Endothelial cell of umbilical vein (primary cell): ENCODE results near the gene KIR2DL1. TPM values are rescaled to one million over a fixed set of nuclear protein-coding genes. Genes with fewer than 3 reads are reported as not detected.
"Not testable (repeated sequence)": the region's sequence is repeated elsewhere in the genome, so short reads cannot be mapped to it uniquely, and the experiment has no call there.

Experiments used
- BruUV-seq: library from RNA; stranded (reverse); fragments of 400-500 nt; replicated peaks from 2 replicates; lab custom pipeline; 2021; lab: Mats Ljungman, UMichigan
- CTCF ChIA-PET: fragments of 300-600, 350-600 bp; sonication (Branson Sonifier 250); formaldehyde crosslinking; loops from one replicate; lab custom pipeline; 2021; ENCODE audit warnings: antibody characterized with exemption, inconsistent platforms; lab: Charles Lee
- POLR2A ChIA-PET: fragments of 300-600, 350-600 bp; sonication (Branson Sonifier 250); formaldehyde crosslinking; loops from one replicate; lab custom pipeline; 2021; ENCODE audit warnings: antibody characterized with exemption, inconsistent platforms; lab: Charles Lee
- DNase-seq: peaks from one replicate; pipeline ENCODE4 v3.0.0-alpha.2; 2011; ENCODE audit warnings: low read depth, low spot score
- FAIRE-seq: peaks from 2 replicates; lab custom pipeline; 2011; peaks lifted over from hg19 to GRCh38; lab: Jason Lieb, UNC
- H2AFZ ChIP-seq: 2 replicates; pipeline ENCODE4 v1.6.0; 2012; ENCODE audit warnings: low read depth, low read length, control low read depth, inconsistent platforms
- H3K27ac ChIP-seq: 2 replicates; pipeline ENCODE4 v1.5.1; 2011; ENCODE audit warnings: low read depth, mild to moderate bottlenecking, control low read depth, low read length, moderate library complexity; ENCODE audit not compliant: insufficient read depth
- H3K27me3 ChIP-seq, 2 experiments: 2 replicates each; pipeline versions ENCODE4 v1.6.0 to v1.6.1; 2011; ENCODE audit warnings: low read length in 2 of 2, mixed read lengths in 1 of 2; ENCODE audit not compliant: control insufficient read depth in 2 of 2, insufficient read depth in 2 of 2
- H3K36me3 ChIP-seq, 2 experiments: 2 replicates in 1 of 2; 3 replicates in 1 of 2; pipeline ENCODE4 v1.5.1; 2011; ENCODE audit warnings: low read length in 2 of 2, mild to moderate bottlenecking in 1 of 2, moderate library complexity in 1 of 2; ENCODE audit not compliant: control insufficient read depth in 2 of 2, insufficient read depth in 2 of 2; ENCODE audit errors: extremely low read depth in 1 of 2
- H3K4me1 ChIP-seq: 3 replicates; pipeline ENCODE4 v1.5.1; 2011; ENCODE audit warnings: mild to moderate bottlenecking, low read length; ENCODE audit not compliant: control insufficient read depth, insufficient read depth; ENCODE audit errors: extremely low read depth
- H3K4me2 ChIP-seq: 2 replicates; pipeline ENCODE4 v1.6.1; 2011; ENCODE audit warnings: low read length, control low read depth, mixed read lengths; ENCODE audit not compliant: insufficient read depth
- H3K4me3 ChIP-seq, 3 experiments: fragments of 200-600 bp in 1 of 3; sonication (generic), shearing (Covaris generic) in 1 of 3; replicated peaks in 1 of 3; 2 replicates each; pipeline ENCODE4 v1.5.1; 2011 to 2016; ENCODE audit warnings: control low read depth in 3 of 3, low read length in 3 of 3, mild to moderate bottlenecking in 2 of 3, inconsistent platforms in 1 of 3, low read depth in 1 of 3, moderate library complexity in 1 of 3; ENCODE audit not compliant: insufficient read depth in 1 of 3
- H3K79me2 ChIP-seq: 2 replicates; pipeline ENCODE4 v1.6.0; 2012; ENCODE audit warnings: low read length, inconsistent platforms; ENCODE audit not compliant: control insufficient read depth, insufficient read depth
- H3K9ac ChIP-seq: replicated peaks from 2 replicates; pipeline ENCODE3; 2011; ENCODE audit warnings: low read length, control low read depth; ENCODE audit not compliant: insufficient read depth; ENCODE audit errors: extremely low read depth
- H3K9me1 ChIP-seq: replicated peaks from 3 replicates; pipeline ENCODE4 v1.6.0; 2011; ENCODE audit warnings: mild to moderate bottlenecking, low read length; ENCODE audit not compliant: control insufficient read depth, insufficient read depth; ENCODE audit errors: extremely low read depth
- H3K9me3 ChIP-seq: replicated peaks from 2 replicates; pipeline ENCODE4 v1.5.1; 2012; ENCODE audit warnings: low read length, inconsistent platforms; ENCODE audit not compliant: control insufficient read depth, insufficient read depth
- H4K20me1 ChIP-seq: replicated peaks from 2 replicates; pipeline ENCODE3; 2011; ENCODE audit warnings: mild to moderate bottlenecking, low read length; ENCODE audit not compliant: control insufficient read depth, insufficient read depth; ENCODE audit errors: extremely low read depth
- CTCF ChIP-seq, 2 donors: IDR thresholded peaks; 1 replicate in 1 of 2; 2 replicates in 1 of 2; pipeline ENCODE4 v1.5.1; 2011; ENCODE audit warnings: low read length in 2 of 2, mild to moderate bottlenecking in 2 of 2, moderate library complexity in 2 of 2, control low read depth in 1 of 2, inconsistent platforms in 1 of 2, low read depth in 1 of 2; ENCODE audit not compliant: insufficient read depth in 1 of 2; ENCODE audit errors: extremely low read depth in 1 of 2
- EZH2 ChIP-seq: IDR thresholded peaks from 2 replicates; pipeline ENCODE4 v1.6.1; 2012; ENCODE audit warnings: borderline replicate concordance, low read depth, mild to moderate bottlenecking, moderate library complexity, low read length, inconsistent platforms; ENCODE audit not compliant: severe bottlenecking
- FOS ChIP-seq: IDR thresholded peaks from 2 replicates; pipeline ENCODE4 v1.6.1; 2011; ENCODE audit warnings: mild to moderate bottlenecking, low read length, moderate library complexity, borderline replicate concordance; ENCODE audit not compliant: insufficient read depth
- GATA2 ChIP-seq: IDR thresholded peaks from 2 replicates; pipeline ENCODE4 v1.7.0; 2011; ENCODE audit warnings: low read depth, mild to moderate bottlenecking, moderate library complexity, mixed read lengths, low read length; ENCODE audit not compliant: insufficient read length, insufficient read depth
- JUN ChIP-seq: IDR thresholded peaks from 2 replicates; pipeline ENCODE4 v1.6.1; 2011; ENCODE audit warnings: borderline replicate concordance, low read depth; ENCODE audit not compliant: insufficient read length, insufficient read depth
- MAX ChIP-seq: IDR thresholded peaks from 2 replicates; pipeline ENCODE4 v1.6.1; 2011; ENCODE audit not compliant: insufficient read depth, insufficient read length
- MYC ChIP-seq: IDR thresholded peaks from one replicate; pipeline ENCODE4 v1.6.1; 2011; ENCODE audit warnings: mild to moderate bottlenecking, low read depth, low read length
- POLR2A ChIP-seq: IDR thresholded peaks from 2 replicates; pipeline ENCODE4 v1.6.1; 2012; ENCODE audit warnings: low read depth, mild to moderate bottlenecking, control low read depth, low read length
- POLR2AphosphoS5 ChIP-seq: IDR thresholded peaks from 2 replicates; pipeline ENCODE4 v1.6.1; 2012; ENCODE audit warnings: low read depth, mild to moderate bottlenecking, control low read depth, low read length, moderate library complexity; ENCODE audit not compliant: insufficient read depth
- dilution Hi-C: fragments of 300-500 bp; cut with MboI; formaldehyde crosslinking; loops from one replicate; pipeline ENCODE4 v1.15.0; 2019; ENCODE audit warnings: low sequenced_read_pairs; ENCODE audit not compliant: extremely low pct_ligation_motif_present
- intact Hi-C: fragments of 100-400 bp; cut with micrococcal nuclease; formaldehyde crosslinking; loops from one replicate; pipeline ENCODE4 v1.10.0; 2022
- polyA plus RNA-seq, 4 experiments: library from polyadenylated mRNA; depleted of rRNA in 3 of 4; stranded (reverse) in 3 of 4; unstranded in 1 of 4; fragments of >200 nt; gene quantifications; 2 replicates each; pipeline versions ENCODE4 v1.2.1 to v1.2.3, GENCODE V29; 2011 to 2012; ENCODE audit warnings: missing spikeins in 1 of 4
- total RNA-seq: library from RNA; stranded (reverse); gene quantifications from 2 replicates; pipeline ENCODE4 v1.2.3, GENCODE V29; 2021

The KIR2DL1 gene
- total and polyA plus RNA-seq, 2 donors (not counting 3 experiments of a cell fraction or from before 2014, with no cell fraction given): not detected

- Histone ChIP-seq H3K4me2 (no peak overlapping the region), H3K9me3 (no peaks in the 10 kb centered on the region), H3K9me1 (no peaks in the 10 kb centered on the region), H3K4me1 (no peaks in the 10 kb centered on the region), H4K20me1 (no peaks in the 10 kb centered on the region), H2AFZ (no peak overlapping the region), H3K79me2 (no peaks in the 10 kb centered on the region), H3K27ac (no peak overlapping the region), H3K27me3 (no peaks in the 10 kb centered on the region), H3K4me3 (no peak overlapping the region), H3K9ac (no peak overlapping the region), H3K36me3 (no peaks in the 10 kb centered on the region)
- TF ChIP-seq EZH2: no peak
- TF ChIP-seq MYC: no peak
- TF ChIP-seq POLR2AphosphoS5: no peak
- TF ChIP-seq GATA2: no peak
- no peak for TF ChIP-seq POLR2A
- TF ChIP-seq FOS: no peak
- TF ChIP-seq MAX: no peak
- no peak for TF ChIP-seq CTCF (IDR thresholded peaks at IDR 0.05; ENCODE audit: extremely low read depth in 1 of 2, insufficient read depth in 1 of 2, low read depth in 1 of 2, low read length in 2 of 2)
- no peak for TF ChIP-seq JUN
- FAIRE-seq: no peak
- dilution Hi-C loops (no loop called here), intact Hi-C loops (no loop called here)
- CTCF ChIA-PET: no interaction called here
- DNase-seq: no peak
- POLR2A ChIA-PET: no interaction called here
- no TSS peak for BruUV-seq
These were observed 36.9 kb downstream of the KIR2DL1 start for GRCh38 chr19:54806516-54806838.

GRCh38 chr19:54814571-54814970, 45.0 kb downstream of the KIR2DL1 start:
- POLR2A ChIA-PET, FAIRE-seq, H3K9ac ChIP-seq, BruUV-seq, CTCF ChIA-PET, H3K79me2 ChIP-seq, H2AFZ ChIP-seq, dilution Hi-C loops, H3K27me3 ChIP-seq, intact Hi-C loops, H3K4me2 ChIP-seq, H3K36me3 ChIP-seq, DNase-seq, H3K9me3 ChIP-seq, H3K4me1 ChIP-seq, H3K27ac ChIP-seq, H3K9me1 ChIP-seq, H4K20me1 ChIP-seq, H3K4me3 ChIP-seq: not testable (repeated sequence)

GRCh38 chr19:54816251-54816650, 46.7 kb downstream of the KIR2DL1 start, which contains the start of gene KIR3DL1:
KIR3DL1 (plus strand) TSS chr19:54816468.
- intact Hi-C loops, H3K4me1 ChIP-seq, H3K79me2 ChIP-seq, H3K27me3 ChIP-seq, H2AFZ ChIP-seq, H4K20me1 ChIP-seq, H3K36me3 ChIP-seq, H3K9me1 ChIP-seq, H3K9me3 ChIP-seq, dilution Hi-C loops, H3K27ac ChIP-seq, CTCF ChIA-PET, POLR2A ChIA-PET, BruUV-seq, H3K9ac ChIP-seq, DNase-seq, H3K4me2 ChIP-seq, H3K4me3 ChIP-seq, FAIRE-seq: not testable (repeated sequence)
